ENCODE measurements around the gene NOMO2.
"Not testable (repeated sequence)": the region's sequence is repeated elsewhere in the genome, so short reads cannot be mapped to it uniquely, and the experiment has no call there.

DNA sequence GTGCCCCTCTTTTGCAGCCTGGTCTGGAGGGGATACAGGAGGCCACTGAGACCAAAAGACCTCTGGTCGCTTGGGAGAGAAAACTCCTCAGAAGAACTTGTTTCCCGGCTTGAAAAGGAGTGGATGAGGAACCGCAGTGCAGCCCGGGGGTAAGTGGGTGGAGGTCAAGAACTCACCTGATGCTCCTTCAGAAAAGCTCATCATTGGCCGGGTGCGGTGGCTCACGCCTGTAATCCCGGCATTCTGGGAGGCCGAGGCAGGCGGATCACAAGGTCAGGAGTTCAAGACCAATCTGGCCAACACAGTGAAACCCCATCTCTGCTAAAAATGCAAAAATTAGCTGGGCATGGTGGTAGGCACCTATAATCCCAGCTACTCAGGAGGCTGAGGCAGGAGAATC, 23.9 kb upstream of the NOMO2 start:
- TF ChIP-seq SUZ12 (IDR thresholded peaks at IDR 0.05; ENCODE audit: extremely low read depth, insufficient read depth, insufficient read length); YY1 (IDR thresholded peaks at IDR 0.05; ENCODE audit: insufficient read depth, insufficient read length): not testable (repeated sequence)
